Measurements from ENCODE around the gene RPAP2.
"Not testable (repeated sequence)": the region's sequence is repeated elsewhere in the genome, so short reads cannot be mapped to it uniquely, and the experiment has no call there.

The RPAP2 gene

GRCh38 chr1:92298573-92299476, at the start of gene RPAP2, which contains the start of gene GLMN:
Gene RPAP2 (plus strand): TSS chr1:92299059. CDS start chr1:92299074, 15 bp downstream.
Gene GLMN (minus strand): TSS chr1:92298987. CDS start chr1:92297999, 988 bp downstream.
- DNase-seq (ENCODE audit: low read depth), result peak; percentile 49
- in situ Hi-C loops (cut with HindIII; ENCODE audit: low sequenced_read_pairs), result loop anchor here (25.0 kb wide), 2 partner anchors 312 to 787 kb away; partner anchors contain the start of gene CDC7
- peak; percentile 28 for TF ChIP-seq CTCF (IDR thresholded peaks at IDR 0.05; ENCODE audit: low read depth, low read length, missing control alignments)
- H3K4me3 ChIP-seq (ENCODE audit: low read depth, low read length), result peak within 1 kb of the TSS; percentile 63

- H3K4me3 ChIP-seq (ENCODE audit: low read depth, low read length); DNase-seq (ENCODE audit: low read depth); in situ Hi-C loops (cut with HindIII; ENCODE audit: low sequenced_read_pairs): not testable (repeated sequence)
Measured at GRCh38 chr1:92254714-92255113, 44.1 kb upstream of the RPAP2 start.

- no peak overlapping the region for H3K4me3 ChIP-seq (ENCODE audit: low read depth, low read length)
- TF ChIP-seq CTCF (IDR thresholded peaks at IDR 0.05; ENCODE audit: low read depth, low read length, missing control alignments), result no peak
- in situ Hi-C loops (cut with HindIII; ENCODE audit: low sequenced_read_pairs), result no loop called here
- DNase-seq (ENCODE audit: low read depth), result no peak
Measured at GRCh38 chr1:92259350-92259749, 39.5 kb upstream of the RPAP2 start.

GRCh38 chr1:92262516-92262915, 36.3 kb upstream of the RPAP2 start:
- in situ Hi-C loops (cut with HindIII; ENCODE audit: low sequenced_read_pairs), result no loop called here
- no peak for DNase-seq (ENCODE audit: low read depth)
- no peak overlapping the region for H3K4me3 ChIP-seq (ENCODE audit: low read depth, low read length)
- TF ChIP-seq CTCF (IDR thresholded peaks at IDR 0.05; ENCODE audit: low read depth, low read length, missing control alignments), result no peak

- no peak for DNase-seq (ENCODE audit: low read depth)
- no peak for TF ChIP-seq CTCF (IDR thresholded peaks at IDR 0.05; ENCODE audit: low read depth, low read length, missing control alignments)
- in situ Hi-C loops (cut with HindIII; ENCODE audit: low sequenced_read_pairs), result no loop called here
- no peak overlapping the region for H3K4me3 ChIP-seq (ENCODE audit: low read depth, low read length)
Measured at GRCh38 chr1:92273039-92273438, 25.8 kb upstream of the RPAP2 start.

- H3K4me3 ChIP-seq (ENCODE audit: low read depth, low read length), result no peak overlapping the region
- no peak for TF ChIP-seq CTCF (IDR thresholded peaks at IDR 0.05; ENCODE audit: low read depth, low read length, missing control alignments)
- DNase-seq (ENCODE audit: low read depth), result no peak
- in situ Hi-C loops (cut with HindIII; ENCODE audit: low sequenced_read_pairs), result loop anchor here (25.0 kb wide), 2 partner anchors 288 to 763 kb away; partner anchors contain the start of gene CDC7
Measured at GRCh38 chr1:92274939-92275338, 23.9 kb upstream of the RPAP2 start.

GRCh38 chr1:92276082-92276481, 22.8 kb upstream of the RPAP2 start:
- in situ Hi-C loops (cut with HindIII; ENCODE audit: low sequenced_read_pairs), result loop anchor here (25.0 kb wide), 2 partner anchors 289 to 764 kb away; partner anchors contain the start of gene CDC7
- DNase-seq (ENCODE audit: low read depth), result no peak
- TF ChIP-seq CTCF (IDR thresholded peaks at IDR 0.05; ENCODE audit: low read depth, low read length, missing control alignments), result no peak
- H3K4me3 ChIP-seq (ENCODE audit: low read depth, low read length), result no peak overlapping the region
